CD4-positive, alpha-beta T cell treated with Interleukin-6 for 4 hours (primary cell): ENCODE results near the gene NIPAL3.
"Not testable (repeated sequence)": the region's sequence is repeated elsewhere in the genome, so short reads cannot be mapped to it uniquely, and the experiment has no call there.

ENCODE experiments used
- DNase-seq: peaks from one replicate; pipeline ENCODE4 v3.0.0-alpha.2; 2020; ENCODE audit warnings: mixed read lengths

The NIPAL3 gene

GRCh38 chr1:24463776-24464735, 48.5 kb downstream of the NIPAL3 start:
- DNase-seq = peak; percentile 8

DNA sequence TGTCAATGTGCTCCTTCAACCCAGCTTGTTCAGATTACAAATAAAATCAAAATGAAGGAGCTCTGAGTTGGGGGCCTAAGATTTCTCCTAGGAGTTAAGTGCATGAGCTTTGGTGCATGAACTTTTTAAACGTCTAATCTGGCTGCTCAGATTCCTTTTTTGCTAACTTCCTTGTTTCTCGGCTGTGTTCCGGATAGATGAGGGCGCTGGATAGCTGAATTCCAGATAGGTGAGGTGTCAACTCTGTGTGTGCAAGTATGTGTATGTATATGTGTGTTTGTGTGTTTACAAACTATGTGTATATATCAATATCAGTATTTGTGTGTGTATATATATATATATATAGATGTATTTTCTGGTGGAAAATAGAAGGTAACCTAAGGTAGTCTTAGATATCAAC, 49.5 kb downstream of the NIPAL3 start:
- DNase-seq = no peak

DNA sequence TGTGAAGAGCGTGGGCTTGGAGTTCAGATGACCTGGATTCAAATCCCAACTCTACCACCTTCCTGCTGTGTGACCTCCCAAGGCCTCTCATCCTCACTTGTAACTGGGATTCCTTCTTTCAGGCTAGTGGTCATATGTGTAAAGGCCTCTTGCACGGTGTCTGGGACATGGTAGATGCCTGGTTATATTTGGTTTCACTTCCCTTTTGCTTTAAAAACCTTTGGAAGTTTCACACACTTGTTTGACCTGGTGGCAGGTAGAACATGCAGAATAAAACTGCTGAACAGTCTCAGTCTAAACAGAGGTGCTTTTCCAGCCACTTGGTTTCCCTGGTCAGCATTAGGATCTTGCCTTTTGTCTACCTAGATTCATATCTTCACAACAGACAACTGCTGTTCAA, 50.0 kb downstream of the NIPAL3 start:
- no peak for DNase-seq

- DNase-seq = no peak
These were observed 53.2 kb downstream of the NIPAL3 start for GRCh38 chr1:24468685-24469316.

GRCh38 chr1:24470592-24470991, 55.0 kb downstream of the NIPAL3 start:
- no peak for DNase-seq

DNA sequence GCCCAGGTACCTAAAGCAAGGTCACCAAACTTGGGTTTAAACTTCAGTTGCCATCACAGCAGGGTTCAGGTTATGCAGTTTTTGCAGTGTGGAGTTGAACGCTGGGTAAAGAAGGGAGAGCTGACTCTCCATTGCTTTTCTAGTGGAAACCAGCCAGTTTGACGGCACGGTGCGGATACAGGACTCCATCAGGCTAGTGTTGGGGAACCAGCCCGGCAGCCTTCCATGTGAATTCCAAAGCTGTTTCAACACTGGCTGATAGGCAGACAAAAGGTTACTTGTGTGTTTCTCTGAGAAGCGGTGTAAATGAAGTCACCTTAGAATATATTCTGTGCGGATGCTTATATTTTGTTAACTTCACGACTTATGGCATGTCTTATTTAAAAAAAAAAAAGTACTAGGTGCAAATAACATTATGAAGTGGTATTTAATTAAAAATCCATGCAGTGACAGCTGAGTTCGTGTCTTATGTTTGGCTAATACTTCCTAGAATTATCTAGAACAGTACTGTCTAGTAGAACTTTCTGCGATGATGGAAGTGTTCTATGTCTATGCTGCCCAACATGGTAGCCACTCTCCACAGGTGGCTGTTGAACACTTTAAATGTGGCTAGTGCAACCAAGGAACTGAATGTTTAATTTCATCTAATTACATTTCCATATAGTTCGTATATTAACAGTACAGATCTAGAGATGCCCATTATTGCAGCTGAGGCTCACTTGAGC, 57.1 kb downstream of the NIPAL3 start:
- DNase-seq = no peak

DNA sequence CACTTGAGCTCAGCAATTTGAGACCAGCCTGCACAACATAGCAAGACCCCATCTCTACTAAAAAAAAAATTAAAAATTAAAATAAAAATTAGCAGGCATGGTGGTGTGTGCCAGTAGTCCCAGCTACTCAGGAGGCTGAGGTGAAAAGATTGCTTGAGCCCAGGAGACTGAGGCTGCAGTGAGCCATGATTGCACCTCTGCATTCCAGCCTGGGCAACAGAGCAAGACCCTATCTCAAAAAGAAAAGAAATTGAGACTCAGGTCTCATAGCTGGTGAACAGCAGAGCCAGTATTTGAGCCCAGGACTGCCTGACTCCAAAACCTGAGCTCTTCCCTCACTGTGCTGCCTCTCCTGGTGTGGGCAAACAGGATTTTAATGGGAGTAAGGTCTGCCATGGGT, 58.6 kb downstream of the NIPAL3 start:
- no peak for DNase-seq

DNA sequence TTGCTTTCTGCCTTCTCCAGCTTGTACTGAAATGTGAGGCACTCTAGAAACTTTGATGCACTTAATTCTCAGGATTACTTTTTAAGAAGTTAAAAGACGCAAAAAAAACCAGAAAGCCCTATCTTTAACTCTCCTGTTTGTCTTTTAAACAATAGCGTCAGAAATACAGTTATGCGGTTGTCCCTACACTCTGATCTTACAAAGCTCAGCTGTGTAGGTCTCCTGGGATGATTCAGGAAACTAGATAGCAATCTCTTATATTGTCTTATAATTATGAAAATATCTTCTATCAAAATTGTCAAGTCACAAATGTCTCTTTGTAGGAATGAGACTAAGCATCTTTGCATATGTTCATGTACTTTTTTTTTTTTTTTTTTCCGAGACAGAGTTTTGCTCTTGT, 60.1 kb downstream of the NIPAL3 start:
- DNase-seq = no peak

DNA sequence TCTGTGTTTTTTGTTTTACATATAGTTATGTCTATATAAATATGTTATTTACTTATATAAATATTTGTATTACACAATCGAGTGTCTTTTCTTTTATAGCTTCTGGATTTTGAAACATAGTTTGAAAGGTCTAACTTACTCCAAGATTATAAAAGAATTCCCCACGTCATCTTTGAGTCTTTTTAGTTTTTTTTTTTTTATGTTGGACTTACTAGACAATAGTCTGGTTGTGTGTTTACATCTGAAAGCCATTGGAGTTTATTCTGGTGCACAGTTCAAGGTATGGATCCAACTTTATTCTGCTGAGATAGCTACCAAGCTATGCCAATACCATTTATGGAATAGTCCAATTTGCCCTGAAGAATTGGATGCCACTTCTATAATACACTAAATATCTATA, 61.0 kb downstream of the NIPAL3 start:
- DNase-seq = no peak

- no peak for DNase-seq
These were observed 61.7 kb downstream of the NIPAL3 start for GRCh38 chr1:24477309-24477708.

DNA sequence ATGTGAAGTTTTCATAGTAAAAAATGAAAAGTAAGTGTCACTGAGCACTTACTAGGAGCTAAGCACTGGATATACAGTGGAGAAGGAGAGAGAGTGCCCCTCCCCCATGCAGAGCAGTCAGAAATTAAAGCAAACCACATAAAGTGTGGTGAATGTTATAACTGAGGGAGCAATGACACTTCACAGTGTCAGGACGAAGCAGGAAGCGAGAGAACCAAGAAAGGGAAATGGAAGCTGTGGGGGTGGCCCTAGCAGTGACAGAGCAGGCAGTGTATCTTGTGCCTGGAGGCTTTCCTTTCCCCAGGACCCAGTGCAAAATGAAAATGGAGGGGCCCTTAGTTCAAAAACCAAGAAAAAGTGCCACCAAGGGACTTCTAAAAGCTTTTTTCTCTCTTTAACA, 65.5 kb downstream of the NIPAL3 start:
- DNase-seq = peak; percentile 78

DNA sequence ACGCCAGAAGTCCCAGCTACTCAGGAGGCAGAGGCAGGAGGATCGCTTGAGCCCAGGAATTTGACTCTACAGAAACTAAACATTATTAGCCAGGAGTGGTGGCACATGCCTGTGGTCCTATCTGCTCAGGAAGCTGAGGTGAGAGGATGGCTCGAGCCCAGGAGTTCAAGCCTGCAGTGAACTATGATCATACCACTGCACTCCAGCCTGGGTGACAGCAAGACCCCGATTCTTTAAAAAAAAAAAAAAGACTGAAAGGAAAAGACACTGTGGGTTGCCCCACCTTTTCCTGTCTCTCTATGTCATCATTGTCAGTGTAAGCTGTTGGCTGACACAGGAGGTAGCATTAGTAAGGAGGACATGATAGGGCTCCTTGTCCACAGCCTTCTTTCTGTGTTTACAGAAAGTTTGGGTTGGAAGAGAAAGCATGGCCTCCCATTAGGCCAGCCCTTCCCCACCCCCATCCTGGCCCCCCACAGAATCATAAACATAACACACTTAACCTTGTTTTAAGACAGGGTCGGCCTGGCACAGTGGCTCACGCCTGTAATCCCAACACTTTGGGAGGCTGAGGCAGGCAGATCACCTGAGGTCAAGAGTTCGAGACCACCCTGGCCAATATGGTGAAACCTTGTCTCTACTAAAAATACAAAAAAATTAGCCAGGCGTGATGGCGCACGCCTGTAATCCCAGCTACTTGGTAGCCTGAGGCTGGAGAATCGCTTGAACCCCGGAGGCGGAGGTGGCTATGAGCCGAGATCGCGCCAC, 66.4 kb downstream of the NIPAL3 start:
- peak; percentile 61 for DNase-seq

DNA sequence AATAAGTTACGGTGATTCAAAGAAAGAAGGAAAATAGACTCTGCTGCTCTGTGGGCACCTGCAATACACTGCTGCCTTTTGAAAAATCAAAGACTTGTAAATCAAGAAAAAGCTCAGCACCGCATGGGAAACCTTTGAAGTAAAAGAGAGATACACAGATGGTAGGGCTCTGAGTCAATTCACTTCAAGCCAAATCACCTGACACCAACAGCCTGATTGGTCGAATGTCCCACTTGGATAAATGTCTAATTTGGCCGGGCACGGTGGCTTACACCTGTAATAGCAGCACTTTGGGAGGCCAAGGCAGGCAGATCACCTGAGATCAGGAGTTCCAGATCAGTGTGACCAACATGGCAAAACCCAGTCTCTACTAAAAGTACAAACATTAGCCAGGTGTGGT, 67.8 kb downstream of the NIPAL3 start:
- peak; percentile 58 for DNase-seq

- no peak for DNase-seq
These were observed 68.6 kb downstream of the NIPAL3 start for GRCh38 chr1:24484199-24484598.

- DNase-seq = peak; percentile 64
These were observed 70.9 kb downstream of the NIPAL3 start for GRCh38 chr1:24486331-24487065.

GRCh38 chr1:24487455-24487854, 71.9 kb downstream of the NIPAL3 start:
- DNase-seq = no peak

DNA sequence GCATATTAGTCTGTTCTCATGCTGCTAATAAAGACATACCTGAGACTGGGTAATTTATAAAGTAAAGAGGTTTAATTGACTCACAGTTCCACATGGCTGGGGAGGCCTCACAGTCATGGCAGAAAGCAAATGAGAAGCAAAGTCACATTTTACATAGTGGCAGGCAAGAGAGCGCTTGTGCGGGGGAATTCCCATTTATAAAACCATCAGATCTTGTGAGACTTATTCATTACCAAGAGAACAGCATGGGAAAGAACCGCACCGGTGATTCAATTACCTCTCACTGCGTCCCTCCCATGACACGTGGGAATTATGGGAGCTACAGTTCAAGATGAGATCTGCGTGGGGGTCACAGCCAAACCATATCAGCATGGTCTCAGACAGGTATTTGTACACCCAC, 72.6 kb downstream of the NIPAL3 start:
- peak; percentile 32 for DNase-seq

GRCh38 chr1:24489674-24490073, 74.1 kb downstream of the NIPAL3 start:
- DNase-seq = no peak

GRCh38 chr1:24490101-24490781, 74.6 kb downstream of the NIPAL3 start:
- DNase-seq = no peak

- no peak for DNase-seq
These were observed 76.2 kb downstream of the NIPAL3 start for GRCh38 chr1:24491577-24492360.

DNA sequence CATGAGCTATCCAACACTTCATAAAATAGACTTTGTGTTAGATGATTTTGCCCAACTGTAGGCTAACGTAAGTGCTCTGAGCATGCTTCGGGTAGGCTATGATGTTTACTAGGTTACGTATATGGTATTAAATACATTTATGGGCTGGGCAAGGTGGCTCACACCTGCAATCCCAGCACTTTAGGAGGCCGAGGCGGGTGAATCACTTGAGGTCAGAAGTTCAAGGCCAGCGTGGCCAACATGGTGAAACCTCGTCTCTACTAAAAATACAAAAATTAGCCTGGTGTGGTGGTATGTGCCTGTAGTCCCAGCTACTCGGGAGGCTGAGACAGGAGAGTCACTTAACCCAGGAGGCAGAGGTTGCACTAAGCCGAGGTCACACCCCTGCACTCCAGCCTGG, 77.3 kb downstream of the NIPAL3 start:
- not testable (repeated sequence) for DNase-seq
